Activated CD4-positive, alpha-beta memory T cell treated with anti-CD3 and anti-CD28 coated beads for 36 hours (primary cell): ENCODE measurements around the gene CDH2. TPM values are rescaled to one million over a fixed set of nuclear protein-coding genes. Genes with fewer than 3 reads are reported as not detected.

Experiments used
- CTCF ChIA-PET: fragments of 350-600 bp; sonication (Branson Sonifier 250); formaldehyde crosslinking; loops from one replicate; lab custom pipeline; 2021; ENCODE audit warnings: antibody characterized with exemption, inconsistent platforms; lab: Charles Lee
- POLR2A ChIA-PET: fragments of 350-600 bp; sonication (Branson Sonifier 250); formaldehyde crosslinking; loops from one replicate; lab custom pipeline; 2021; ENCODE audit warnings: antibody characterized with exemption; lab: Charles Lee
- DNase-seq: peaks from one replicate; pipeline ENCODE4 v3.0.0-alpha.2; 2020
- H3K27ac Mint-ChIP-seq: one replicate; pipeline ENCODE4 v1.8.0; 2021; ENCODE audit warnings: mixed read lengths
- H3K27me3 Mint-ChIP-seq: one replicate; pipeline ENCODE4 v1.8.0; 2021; ENCODE audit warnings: mixed read lengths
- H3K36me3 Mint-ChIP-seq: one replicate; pipeline ENCODE4 v1.8.0; 2021; ENCODE audit warnings: mixed read lengths
- H3K4me1 Mint-ChIP-seq: one replicate; pipeline ENCODE4 v1.8.0; 2021; ENCODE audit warnings: low read depth, mixed read lengths
- H3K4me3 Mint-ChIP-seq: one replicate; pipeline ENCODE4 v1.8.0; 2021; ENCODE audit warnings: mild to moderate bottlenecking, mixed read lengths
- H3K9me3 Mint-ChIP-seq: one replicate; pipeline ENCODE4 v1.8.0; 2021; ENCODE audit warnings: mixed read lengths
- intact Hi-C: fragments of 100-400 bp; cut with micrococcal nuclease; formaldehyde crosslinking; loops from one replicate; pipeline ENCODE4 v1.15.1; 2023
- total RNA-seq, 2 experiments: library from RNA; stranded (reverse); gene quantifications; one replicate each; pipeline ENCODE4 v1.2.3, GENCODE V29; 2021

The CDH2 gene
- total RNA-seq, 2 experiments from 2014 or later: not detected

DNA sequence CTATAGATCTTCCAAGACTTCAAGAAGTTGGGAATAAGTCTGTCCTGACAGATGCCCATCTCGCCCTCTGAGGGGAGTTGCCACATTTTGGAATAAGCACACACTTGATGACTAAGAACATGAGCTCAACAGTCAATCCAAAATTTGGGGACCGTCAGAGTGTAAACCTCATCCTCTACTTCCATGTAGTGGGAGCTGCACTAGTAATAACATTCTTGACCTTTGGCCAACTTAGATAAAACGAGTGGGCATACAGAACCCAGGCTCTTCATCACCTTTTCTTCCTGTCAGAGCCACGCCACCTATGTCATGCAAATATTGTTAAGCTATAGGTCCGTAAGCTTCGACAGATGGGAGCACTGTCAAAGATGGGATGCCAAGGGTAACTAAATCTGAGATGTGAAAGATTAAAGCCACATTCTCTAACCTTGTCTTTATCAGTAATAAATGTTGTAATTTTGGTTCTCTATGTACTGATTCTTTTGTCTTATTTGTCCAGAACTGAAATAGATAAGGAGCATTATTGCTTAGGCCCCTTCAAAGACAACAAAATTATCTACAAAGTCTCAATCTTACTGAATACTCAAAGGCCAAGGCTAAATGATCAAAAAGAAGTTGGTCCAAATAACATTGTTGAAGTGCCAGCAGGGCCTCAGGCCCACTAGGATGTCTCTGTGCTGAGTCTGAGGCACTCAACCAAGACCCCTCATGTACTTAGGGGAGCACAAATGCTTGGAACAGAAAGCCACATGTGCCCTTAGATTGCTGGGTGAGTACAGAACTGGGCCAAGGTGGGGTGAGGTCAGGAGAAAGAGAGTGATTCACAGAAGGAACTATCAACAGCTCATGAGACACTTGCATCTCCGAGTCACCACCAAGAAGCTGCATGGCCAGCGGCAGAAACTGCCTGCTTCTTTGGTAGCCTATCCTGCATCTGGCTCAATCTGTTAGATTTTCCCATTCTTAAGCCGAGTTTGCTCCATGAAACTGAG is 15.0 kb downstream of the CDH2 start:
- ChIA-PET POLR2A (no interaction called here), CTCF (no interaction called here)
- Mint-ChIP-seq H3K9me3 (peaks cover 14% of the 10 kb centered on the region), H3K27ac (no peak overlapping the region), H3K27me3 (no peaks in the 10 kb centered on the region), H3K4me3 (no peak overlapping the region), H3K4me1 (no peaks in the 10 kb centered on the region), H3K36me3 (no peaks in the 10 kb centered on the region)
- intact Hi-C loops: no loop called here
- no peak for DNase-seq

DNA sequence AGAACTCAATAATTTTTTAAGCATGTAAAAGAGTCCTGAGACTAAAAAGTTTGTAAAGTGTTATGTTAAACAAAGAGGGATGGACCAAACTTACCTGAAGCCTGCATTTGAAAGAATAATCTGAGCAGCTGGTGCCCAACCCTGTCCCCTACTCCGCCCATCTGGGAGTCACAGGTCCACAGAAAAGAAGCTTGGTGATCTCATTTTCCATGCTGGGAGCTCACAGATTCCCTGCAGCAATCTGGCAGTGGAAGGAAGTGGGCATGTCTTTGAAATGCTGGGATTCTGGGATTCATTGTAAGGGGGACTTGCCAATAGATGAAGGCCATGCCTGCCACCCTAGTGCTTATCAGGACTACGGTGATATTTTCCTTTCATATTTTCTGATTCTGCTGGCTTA is 17.9 kb downstream of the CDH2 start:
- H3K27ac Mint-ChIP-seq: no peak overlapping the region
- H3K9me3 Mint-ChIP-seq: peaks cover 14% of the 10 kb centered on the region
- H3K36me3 Mint-ChIP-seq: no peaks in the 10 kb centered on the region
- no peak overlapping the region for H3K4me3 Mint-ChIP-seq
- H3K27me3 Mint-ChIP-seq: no peaks in the 10 kb centered on the region
- no peak for DNase-seq
- ChIA-PET POLR2A (no interaction called here), CTCF (no interaction called here)
- intact Hi-C loops: no loop called here
- no peaks in the 10 kb centered on the region for H3K4me1 Mint-ChIP-seq

DNA sequence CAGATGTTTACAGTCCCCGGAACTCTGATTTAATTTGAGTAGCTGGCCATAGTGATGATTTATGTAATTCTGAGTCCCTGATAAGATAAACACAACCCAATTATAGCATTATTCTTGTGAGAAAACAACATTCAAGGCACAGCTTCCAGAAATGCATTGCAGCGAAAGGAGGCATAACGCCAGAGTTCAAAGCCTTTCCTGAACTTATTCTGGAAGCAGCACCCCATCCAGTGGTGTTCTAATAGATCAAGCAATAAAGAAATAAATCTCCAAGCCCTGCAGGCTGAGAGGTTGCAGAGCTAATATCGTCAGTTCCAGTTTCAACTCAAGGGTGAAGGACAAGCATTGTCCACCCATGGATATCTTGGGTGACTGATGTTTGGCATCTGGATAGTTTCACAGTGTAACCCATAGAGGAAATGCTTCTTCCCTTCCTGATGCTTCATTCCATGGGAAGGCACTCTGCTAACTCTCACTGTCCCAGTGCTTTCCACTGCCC is 18.8 kb downstream of the CDH2 start:
- H3K4me3 Mint-ChIP-seq: no peak overlapping the region
- H3K36me3 Mint-ChIP-seq: no peaks in the 10 kb centered on the region
- H3K27me3 Mint-ChIP-seq: no peaks in the 10 kb centered on the region
- H3K4me1 Mint-ChIP-seq: no peaks in the 10 kb centered on the region
- H3K9me3 Mint-ChIP-seq: peaks cover 14% of the 10 kb centered on the region
- intact Hi-C loops: no loop called here
- POLR2A ChIA-PET: no interaction called here
- DNase-seq: no peak
- H3K27ac Mint-ChIP-seq: no peak overlapping the region
- CTCF ChIA-PET: no interaction called here

- ChIA-PET CTCF (no interaction called here), POLR2A (no interaction called here)
- DNase-seq: no peak
- Mint-ChIP-seq H3K36me3 (no peaks in the 10 kb centered on the region), H3K9me3 (peaks cover 15% of the 10 kb centered on the region), H3K4me1 (no peaks in the 10 kb centered on the region), H3K27ac (no peak overlapping the region), H3K4me3 (no peak overlapping the region), H3K27me3 (no peaks in the 10 kb centered on the region)
- intact Hi-C loops: no loop called here
Measured at GRCh38 chr18:28153485-28154065, 23.4 kb downstream of the CDH2 start.

GRCh38 chr18:28152754-28153153 is 24.2 kb downstream of the CDH2 start:
- Mint-ChIP-seq H3K36me3 (no peaks in the 10 kb centered on the region), H3K9me3 (peaks cover 18% of the 10 kb centered on the region), H3K27me3 (no peaks in the 10 kb centered on the region), H3K4me3 (no peak overlapping the region), H3K27ac (no peak overlapping the region), H3K4me1 (no peaks in the 10 kb centered on the region)
- ChIA-PET CTCF (no interaction called here), POLR2A (no interaction called here)
- DNase-seq: no peak
- intact Hi-C loops: no loop called here

DNA sequence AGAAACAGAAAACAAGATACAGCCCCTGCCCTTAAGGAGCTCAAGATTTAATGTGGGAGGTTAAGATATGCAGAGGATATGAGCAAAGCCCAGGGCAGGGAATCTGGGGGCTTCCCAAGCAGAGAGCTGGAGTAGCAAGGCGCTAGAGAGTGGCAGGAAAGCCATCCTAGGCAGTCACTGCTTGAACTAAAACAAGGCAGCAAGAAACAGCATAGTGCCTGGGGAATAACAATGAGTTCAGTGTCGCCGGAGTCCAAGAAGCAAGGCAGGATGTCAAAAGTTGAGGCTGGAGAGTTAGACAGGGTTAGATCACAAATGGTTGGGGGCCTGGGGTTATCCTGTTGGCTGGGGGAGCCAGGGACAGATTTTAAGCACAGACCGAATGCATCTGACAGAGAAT is 24.6 kb downstream of the CDH2 start:
- POLR2A ChIA-PET: no interaction called here
- Mint-ChIP-seq H3K36me3 (no peaks in the 10 kb centered on the region), H3K9me3 (peaks cover 18% of the 10 kb centered on the region), H3K4me1 (no peaks in the 10 kb centered on the region), H3K4me3 (no peak overlapping the region), H3K27me3 (no peaks in the 10 kb centered on the region), H3K27ac (no peak overlapping the region)
- CTCF ChIA-PET: no interaction called here
- no peak for DNase-seq
- intact Hi-C loops: no loop called here

DNA sequence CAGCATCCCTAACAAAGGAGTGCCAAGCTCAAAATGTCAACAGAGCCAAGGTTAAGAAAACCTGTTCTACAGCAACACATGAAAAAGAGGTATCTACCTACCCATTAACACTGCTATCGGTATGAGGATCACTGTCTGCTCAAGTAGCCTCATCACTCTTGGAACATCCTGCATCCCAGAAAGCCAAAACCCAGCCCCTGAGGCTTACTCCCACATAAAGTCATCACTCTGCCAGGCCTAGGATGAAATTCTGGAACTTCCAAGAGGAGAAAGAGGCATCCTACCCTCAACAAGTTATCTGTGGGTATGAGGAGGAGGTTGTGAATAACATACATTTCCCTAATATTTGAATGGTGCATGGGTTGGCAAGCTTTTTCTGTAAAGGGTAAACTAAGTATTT is 25.5 kb downstream of the CDH2 start:
- intact Hi-C loops: no loop called here
- Mint-ChIP-seq H3K9me3 (peaks cover 18% of the 10 kb centered on the region), H3K4me3 (no peak overlapping the region), H3K4me1 (no peaks in the 10 kb centered on the region), H3K27me3 (no peaks in the 10 kb centered on the region), H3K27ac (no peak overlapping the region), H3K36me3 (no peaks in the 10 kb centered on the region)
- ChIA-PET POLR2A (no interaction called here), CTCF (no interaction called here)
- no peak for DNase-seq

- H3K4me1 Mint-ChIP-seq: no peaks in the 10 kb centered on the region
- DNase-seq: no peak
- intact Hi-C loops: no loop called here
- peaks cover 18% of the 10 kb centered on the region for H3K9me3 Mint-ChIP-seq
- ChIA-PET POLR2A (no interaction called here), CTCF (no interaction called here)
- no peak overlapping the region for H3K4me3 Mint-ChIP-seq
- H3K27ac Mint-ChIP-seq: no peak overlapping the region
- H3K36me3 Mint-ChIP-seq: no peaks in the 10 kb centered on the region
- no peaks in the 10 kb centered on the region for H3K27me3 Mint-ChIP-seq
Measured at GRCh38 chr18:28150925-28151324, 26.0 kb downstream of the CDH2 start.

GRCh38 chr18:28149810-28150420 is 27.0 kb downstream of the CDH2 start:
- Mint-ChIP-seq H3K36me3 (no peaks in the 10 kb centered on the region), H3K27ac (no peak overlapping the region), H3K27me3 (no peaks in the 10 kb centered on the region), H3K4me1 (no peaks in the 10 kb centered on the region), H3K9me3 (peaks cover 18% of the 10 kb centered on the region), H3K4me3 (no peak overlapping the region)
- intact Hi-C loops: no loop called here
- ChIA-PET CTCF (no interaction called here), POLR2A (no interaction called here)
- DNase-seq: no peak

GRCh38 chr18:28147674-28148171 is 29.2 kb downstream of the CDH2 start:
- ChIA-PET POLR2A (no interaction called here), CTCF (no interaction called here)
- Mint-ChIP-seq H3K36me3 (no peaks in the 10 kb centered on the region), H3K9me3 (peaks cover 13% of the 10 kb centered on the region), H3K27ac (no peak overlapping the region), H3K4me3 (no peak overlapping the region), H3K27me3 (no peaks in the 10 kb centered on the region), H3K4me1 (no peaks in the 10 kb centered on the region)
- DNase-seq: no peak
- intact Hi-C loops: no loop called here

DNA sequence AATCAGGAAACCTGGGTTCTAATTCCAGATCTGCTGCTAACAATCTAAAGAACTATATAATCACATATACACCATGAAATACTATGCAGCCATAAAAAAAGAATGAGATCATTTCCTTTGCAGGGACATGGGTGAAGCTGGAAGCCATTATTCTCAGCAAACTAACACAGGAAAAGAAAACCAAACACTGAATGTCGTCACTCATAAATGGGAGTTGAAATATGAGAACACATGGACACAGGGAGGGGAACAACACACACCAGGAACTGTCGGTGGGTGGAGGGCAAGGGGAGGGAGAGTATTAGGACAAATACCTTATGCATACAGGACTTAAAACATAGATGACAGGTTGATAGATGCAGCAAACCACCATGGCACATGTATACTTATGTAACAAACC is 33.2 kb downstream of the CDH2 start:
- CTCF ChIA-PET: no interaction called here
- no peaks in the 10 kb centered on the region for H3K27me3 Mint-ChIP-seq

GRCh38 chr18:28138816-28139215 is 38.1 kb downstream of the CDH2 start:
- Mint-ChIP-seq H3K27ac (no peak overlapping the region), H3K27me3 (no peaks in the 10 kb centered on the region), H3K36me3 (no peaks in the 10 kb centered on the region), H3K9me3 (peaks cover 12% of the 10 kb centered on the region), H3K4me3 (no peak overlapping the region), H3K4me1 (no peaks in the 10 kb centered on the region)
- no peak for DNase-seq
- ChIA-PET CTCF (no interaction called here), POLR2A (no interaction called here)
- intact Hi-C loops: no loop called here

More for the DNA sequence above, 33.2 kb downstream of the CDH2 start:
- no peak overlapping the region for H3K4me3 Mint-ChIP-seq
- H3K27ac Mint-ChIP-seq: no peak overlapping the region
- H3K4me1 Mint-ChIP-seq: no peaks in the 10 kb centered on the region
- DNase-seq: no peak
- POLR2A ChIA-PET: no interaction called here
- no peaks in the 10 kb centered on the region for H3K36me3 Mint-ChIP-seq
- intact Hi-C loops: no loop called here
- peaks cover 13% of the 10 kb centered on the region for H3K9me3 Mint-ChIP-seq
